GM18520 (cell line): ENCODE results near the gene PLEKHA8.

Source experiments
- ATAC-seq: cut with Tn5 transposase; IDR thresholded peaks from one replicate; pipeline ENCODE4 v1.9.1; 2021; ENCODE audit not compliant: unreplicated experiment

Gene PLEKHA8, protein sequence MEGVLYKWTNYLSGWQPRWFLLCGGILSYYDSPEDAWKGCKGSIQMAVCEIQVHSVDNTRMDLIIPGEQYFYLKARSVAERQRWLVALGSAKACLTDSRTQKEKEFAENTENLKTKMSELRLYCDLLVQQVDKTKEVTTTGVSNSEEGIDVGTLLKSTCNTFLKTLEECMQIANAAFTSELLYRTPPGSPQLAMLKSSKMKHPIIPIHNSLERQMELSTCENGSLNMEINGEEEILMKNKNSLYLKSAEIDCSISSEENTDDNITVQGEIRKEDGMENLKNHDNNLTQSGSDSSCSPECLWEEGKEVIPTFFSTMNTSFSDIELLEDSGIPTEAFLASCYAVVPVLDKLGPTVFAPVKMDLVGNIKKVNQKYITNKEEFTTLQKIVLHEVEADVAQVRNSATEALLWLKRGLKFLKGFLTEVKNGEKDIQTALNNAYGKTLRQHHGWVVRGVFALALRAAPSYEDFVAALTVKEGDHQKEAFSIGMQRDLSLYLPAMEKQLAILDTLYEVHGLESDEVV

DNA sequence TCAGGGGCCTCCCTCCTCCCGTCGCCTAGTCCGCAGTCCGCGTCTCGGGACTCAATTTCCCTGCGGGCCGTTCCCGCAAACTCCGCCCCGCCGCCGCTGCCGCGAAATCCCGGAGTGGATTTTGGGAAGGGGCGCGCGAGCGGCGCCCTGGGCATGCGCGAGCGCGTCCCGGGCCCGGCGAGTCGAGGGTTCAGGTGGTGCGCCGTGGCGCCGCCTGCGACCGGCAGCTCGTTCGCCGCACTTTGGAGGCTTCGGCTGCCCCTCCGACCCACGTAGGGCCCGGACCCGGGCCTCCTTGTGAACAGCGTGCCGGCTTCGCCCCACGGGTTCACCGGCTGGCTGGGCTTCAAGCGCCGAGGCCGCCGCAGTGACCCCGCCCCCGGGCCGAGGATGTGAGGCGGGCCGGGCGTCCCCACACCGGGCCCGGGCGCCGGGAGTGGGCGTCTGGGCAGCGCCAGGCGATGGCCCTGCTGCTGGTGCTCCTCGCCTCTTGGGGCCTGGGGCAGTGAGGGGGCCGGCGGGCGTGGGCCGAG, at the start of gene PLEKHA8:
TSS of gene PLEKHA8 (plus strand) at position 197 of the 533 bp plus-strand sequence. CDS start 351 bp downstream, outside the sequence.
- ATAC-seq, result peak; percentile 33

DNA sequence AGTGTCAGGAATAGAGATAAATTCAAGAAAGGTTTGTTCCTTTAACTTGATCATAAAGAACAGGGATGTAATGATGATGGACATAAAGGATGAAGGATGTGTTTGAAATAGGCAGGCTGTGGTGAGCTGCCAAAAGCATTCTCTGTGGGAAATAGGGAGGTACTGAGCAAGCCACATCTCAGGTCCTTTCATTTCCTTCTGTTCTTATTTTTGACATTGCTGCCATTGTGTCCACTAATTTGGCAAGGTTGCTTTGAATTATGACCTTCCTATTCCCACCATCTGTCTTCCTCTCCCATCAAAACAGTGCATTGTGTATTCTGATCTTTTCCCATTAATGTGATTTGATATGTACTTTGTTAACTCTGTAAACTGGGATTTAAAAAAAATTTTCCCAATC, 48.1 kb upstream of the PLEKHA8 start:
- ATAC-seq, result no peak

DNA sequence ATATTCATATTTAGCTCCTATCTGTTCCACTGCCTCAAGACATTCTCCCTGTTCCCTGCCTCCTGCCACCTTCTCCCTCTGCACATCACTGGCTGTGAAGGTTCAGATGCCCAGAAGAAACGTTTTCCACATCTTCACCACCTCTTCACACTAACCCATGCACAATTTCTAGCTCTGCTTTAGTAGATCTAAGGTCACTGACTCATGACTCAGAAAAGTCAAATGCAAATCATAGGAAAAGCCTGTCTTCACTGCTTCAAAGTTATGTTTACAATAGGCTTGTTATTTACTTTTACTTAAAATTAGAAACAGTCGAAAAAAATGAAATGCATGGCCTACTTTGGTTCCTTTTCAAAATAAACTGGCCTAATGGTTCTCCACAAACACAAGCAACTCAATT, 41.1 kb upstream of the PLEKHA8 start:
- no peak for ATAC-seq

DNA sequence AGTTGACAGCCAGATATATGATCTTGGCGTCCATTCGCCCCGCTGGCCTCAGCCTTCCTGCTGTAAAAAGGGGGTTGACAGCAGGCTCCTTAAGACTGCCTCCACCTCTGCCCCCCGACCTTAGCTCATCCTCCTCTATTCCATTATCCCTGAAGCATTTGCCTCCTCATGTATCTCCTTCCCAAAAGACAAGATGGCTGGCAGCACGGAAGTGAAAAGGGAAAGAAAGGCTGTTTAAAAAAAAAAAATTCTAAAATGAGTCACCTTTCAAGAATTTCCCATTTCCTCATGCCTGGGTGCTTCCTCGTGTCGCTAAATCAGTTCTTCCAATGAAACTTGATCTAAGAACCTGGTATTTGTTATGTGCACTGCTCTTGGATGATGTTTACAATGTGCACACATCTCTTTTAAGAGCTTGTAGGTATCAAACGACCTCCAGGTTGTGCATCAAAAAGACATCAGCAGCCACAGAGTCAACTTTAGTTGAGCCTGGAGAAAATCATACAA, 40.3 kb upstream of the PLEKHA8 start:
- ATAC-seq, result no peak

DNA sequence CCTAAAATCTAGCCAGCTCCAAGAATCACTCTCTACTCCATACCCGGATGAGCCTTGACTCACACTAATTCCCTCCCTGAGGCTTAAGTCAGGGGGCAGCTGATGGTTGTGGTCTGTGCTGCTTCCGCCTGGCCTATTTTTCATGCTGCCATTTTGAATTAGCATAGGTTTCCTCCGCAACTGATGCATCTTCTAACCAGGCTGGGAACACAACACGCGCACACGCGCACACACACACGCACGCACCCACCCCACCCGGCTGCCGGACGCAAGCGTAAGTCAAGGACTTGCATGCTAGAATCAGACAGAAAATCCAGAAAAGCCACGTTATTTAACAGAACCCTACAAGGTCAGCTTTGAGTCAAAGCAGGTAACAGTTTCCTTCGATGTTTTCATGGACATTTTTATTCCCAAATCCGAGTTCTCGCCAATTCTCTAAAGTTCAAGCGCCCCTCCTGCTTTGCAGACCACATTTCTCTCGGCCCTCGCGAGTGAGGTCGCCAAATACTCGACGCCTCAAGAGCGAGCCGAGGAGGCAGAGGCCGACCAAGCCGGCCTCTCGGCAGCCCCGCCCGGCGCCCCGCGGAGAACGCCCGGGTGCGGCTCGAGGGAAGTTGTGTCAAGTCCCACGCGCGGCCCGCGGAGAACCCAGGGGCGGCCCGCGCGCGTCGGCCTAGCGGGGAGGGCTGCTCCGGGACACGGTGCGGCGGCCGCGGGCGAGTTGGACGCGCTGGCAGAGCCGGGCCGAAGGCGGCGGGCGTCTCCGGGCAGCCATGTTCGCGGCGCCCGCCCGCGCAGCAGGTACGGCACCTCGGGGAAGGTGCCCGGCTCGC, 39.6 kb upstream of the PLEKHA8 start:
- ATAC-seq, result no peak

DNA sequence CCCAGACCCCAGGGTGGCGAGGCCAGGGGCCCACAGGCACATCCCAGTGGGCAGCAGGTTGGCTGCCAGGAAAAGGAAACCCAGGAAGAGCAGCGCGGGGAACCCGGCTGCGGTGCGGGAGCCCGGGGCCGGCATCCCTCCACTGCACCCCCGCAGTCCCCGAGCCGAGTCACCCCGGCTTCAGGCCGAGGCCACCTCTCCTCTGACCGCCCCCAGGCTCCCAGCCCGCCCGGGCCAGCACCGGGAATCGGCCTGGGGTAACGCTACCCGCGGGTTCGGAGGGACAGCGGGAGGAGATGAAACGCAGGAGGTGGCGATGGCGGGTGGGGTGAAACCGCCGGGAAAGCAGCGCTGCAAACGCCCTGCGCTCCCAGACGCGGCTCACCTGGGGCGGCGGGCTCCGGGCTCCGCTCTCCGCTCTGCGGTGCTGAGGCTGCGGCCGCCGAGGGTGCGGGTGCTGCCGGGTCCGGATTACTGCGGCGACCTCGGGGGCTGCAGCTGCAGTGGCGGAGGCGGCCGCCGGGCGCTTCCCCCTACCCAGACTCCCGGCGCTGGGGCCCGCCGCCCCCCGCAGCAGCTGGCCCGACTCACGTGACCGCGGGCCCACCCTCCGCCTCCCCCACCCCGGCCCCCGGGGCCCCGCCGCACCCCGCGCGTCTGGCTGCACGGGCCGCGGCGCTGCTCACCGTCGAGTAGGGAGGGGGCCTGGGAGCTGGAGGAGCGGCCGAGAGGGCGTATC, 38.8 kb upstream of the PLEKHA8 start, which contains the start of gene SCRN1:
TSS of gene SCRN1 (minus strand) at position 545 of the 739 bp plus-strand sequence. CDS start 20,734 bp downstream, outside the sequence.
- ATAC-seq, result no peak

DNA sequence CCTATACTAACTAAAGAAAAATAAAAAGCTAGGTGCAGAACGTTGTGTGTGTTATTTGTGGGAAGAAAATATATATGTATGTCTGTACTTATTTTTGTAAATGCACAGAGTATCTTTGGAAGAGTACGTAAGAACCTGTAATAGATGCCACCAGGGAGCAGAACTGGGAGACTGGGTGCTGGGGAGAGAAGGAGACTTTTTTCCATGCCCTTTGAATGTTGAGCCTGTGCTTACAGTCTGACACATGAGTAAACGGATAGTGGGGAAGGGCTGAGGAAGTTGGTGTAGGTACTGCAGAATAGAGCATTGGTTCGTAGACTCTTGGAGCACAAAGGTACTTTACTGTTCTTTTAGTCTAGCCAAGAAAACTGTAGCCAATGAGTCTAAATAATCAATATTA, 37.3 kb upstream of the PLEKHA8 start:
- no peak for ATAC-seq

DNA sequence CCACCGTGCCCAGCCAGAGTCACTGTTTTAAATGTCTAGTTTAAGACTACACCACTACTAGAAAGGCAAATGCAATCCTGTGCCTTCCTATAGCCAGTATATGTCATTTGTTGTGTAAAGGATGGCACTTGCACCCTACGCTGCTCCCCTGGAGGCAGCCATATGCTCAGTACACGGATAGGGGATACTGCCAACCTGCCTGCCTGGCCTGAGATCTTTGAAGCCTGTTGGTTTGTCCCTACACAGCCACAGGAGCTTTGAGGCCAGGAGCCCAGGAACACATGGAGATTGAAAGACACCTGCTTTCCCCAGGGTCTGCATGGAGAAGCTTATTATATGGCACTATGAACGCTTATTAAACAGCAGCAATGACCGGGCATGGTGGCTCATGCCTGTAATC, 36.3 kb upstream of the PLEKHA8 start:
- no peak for ATAC-seq

DNA sequence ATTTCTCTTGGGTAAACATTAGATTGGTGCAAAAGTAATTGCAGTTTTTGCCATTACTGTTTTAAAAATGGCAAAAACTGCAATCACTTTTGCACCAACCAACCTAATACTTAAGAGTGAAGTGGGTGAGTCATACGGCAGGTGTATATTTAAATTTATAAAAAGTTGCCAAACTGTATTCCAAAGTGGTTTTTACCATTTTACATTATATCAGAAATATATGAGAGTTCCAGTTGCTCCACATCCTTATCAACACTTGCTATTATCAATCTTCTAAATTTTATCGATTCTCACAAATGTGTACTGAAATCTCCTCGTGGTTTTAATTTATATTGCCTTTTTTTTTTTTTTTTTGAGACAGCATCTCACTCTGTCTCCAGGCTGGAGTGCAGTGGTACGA, 35.1 kb upstream of the PLEKHA8 start:
- no peak for ATAC-seq

DNA sequence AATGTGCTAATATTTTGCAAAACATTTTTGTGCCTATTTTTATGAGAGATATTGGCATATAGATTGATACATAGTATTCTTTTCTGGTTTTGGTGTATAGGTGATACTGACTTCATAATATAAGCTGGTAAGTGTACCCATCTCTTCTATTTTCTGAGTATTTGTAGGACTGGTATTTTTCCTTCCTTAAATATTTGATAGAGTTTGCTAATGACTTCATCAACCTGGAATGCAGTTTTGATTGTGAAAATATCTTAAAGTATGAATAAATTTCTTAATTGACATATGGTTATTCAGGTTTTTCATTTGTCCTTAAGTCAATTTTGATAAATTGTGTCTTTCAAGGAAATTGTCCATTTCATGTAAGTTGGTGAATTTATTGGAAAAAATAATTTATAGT, 32.6 kb upstream of the PLEKHA8 start:
- no peak for ATAC-seq

DNA sequence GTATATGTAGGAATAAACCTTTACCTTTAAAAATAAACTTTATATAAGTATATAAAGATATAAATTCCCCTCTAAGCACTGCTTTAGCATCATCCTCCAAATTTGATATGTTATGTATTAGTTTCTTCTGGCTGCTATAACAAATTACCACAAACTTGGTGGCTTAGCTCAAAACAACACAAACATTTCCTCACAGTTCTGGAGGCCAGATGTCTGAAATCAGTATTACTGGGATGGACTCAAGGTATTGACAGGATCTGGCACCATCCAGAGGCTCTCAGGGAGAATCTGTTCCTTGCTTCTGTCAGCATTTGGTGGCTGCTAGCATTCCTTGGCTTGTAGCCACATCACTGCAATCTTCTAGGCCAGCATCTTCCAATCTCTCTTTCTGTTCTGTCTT, 31.9 kb upstream of the PLEKHA8 start:
- ATAC-seq, result no peak

DNA sequence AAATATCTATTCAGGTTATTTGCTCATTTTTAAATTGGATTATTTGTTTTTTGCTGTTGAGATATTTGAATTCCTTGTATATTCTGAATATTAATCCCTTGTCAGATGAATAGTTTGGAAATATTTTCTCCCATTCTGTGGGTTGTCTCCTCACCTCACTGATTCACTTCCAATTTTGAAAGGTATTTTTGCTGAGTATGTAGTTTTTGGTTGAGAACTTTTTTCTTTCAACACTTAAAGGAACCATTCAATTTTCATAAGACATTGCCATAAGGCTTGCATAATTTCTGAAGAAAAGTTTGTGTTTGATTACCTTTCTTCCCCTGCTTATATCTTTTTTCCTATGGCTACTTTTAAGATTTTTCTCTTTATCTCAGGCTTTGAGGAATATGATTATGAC, 29.7 kb upstream of the PLEKHA8 start:
- ATAC-seq, result no peak

DNA sequence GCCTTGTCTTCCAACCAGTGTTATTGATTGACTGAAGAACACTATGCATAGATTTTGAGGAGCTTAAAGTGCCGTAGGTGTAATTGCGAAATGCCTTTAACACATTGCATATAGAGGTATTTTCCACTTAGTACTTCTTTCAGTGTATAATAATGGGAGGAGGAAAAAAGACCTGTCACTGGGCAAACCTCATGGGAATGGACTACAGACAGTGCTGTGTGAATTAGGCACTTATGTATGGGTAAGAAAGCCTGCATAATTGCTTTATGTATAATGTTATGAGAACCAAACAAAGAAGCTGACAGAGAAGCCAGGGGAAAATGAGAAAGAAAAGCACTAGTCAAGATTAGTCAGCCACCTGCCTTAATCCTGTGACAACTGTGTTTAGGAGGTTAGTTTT, 26.2 kb upstream of the PLEKHA8 start:
- no peak for ATAC-seq

DNA sequence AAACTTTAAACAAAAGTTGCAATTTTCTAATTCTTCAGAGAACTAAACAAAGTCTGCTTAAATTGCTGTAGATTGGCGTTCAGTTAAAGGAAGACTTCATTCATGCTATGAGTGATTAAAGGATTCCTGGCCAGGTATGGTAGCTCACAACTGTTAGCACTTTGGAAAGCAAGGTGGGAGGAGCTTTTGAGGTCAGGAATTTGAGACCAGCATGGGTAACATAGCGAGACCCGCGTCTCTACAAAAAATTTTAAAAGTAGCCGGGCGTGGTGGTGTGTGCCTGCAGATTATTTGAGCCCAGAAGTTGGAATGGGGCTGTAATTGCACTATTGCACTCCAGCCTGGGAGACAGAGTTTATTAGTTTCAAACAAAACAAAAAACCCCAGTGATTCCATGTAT, 25.1 kb upstream of the PLEKHA8 start:
- no peak for ATAC-seq

DNA sequence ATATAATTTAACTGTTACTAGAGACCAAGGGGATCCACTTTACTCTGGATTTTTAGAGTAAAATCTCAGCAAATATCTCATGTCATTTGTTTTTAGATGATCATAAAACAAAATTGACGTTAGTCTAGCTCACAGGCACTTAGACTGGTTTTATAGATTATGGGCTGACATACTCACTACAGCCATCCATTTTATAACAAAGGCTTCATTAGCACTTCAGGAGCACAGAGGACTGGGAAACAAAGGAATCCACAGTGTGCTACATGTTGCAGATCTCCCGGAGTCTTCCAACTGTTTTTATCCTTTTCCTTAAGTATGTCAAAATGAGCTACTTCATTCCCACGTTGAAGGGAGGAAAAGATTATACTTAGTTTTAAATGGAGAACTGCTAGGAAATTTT, 22.7 kb upstream of the PLEKHA8 start:
- no peak for ATAC-seq

DNA sequence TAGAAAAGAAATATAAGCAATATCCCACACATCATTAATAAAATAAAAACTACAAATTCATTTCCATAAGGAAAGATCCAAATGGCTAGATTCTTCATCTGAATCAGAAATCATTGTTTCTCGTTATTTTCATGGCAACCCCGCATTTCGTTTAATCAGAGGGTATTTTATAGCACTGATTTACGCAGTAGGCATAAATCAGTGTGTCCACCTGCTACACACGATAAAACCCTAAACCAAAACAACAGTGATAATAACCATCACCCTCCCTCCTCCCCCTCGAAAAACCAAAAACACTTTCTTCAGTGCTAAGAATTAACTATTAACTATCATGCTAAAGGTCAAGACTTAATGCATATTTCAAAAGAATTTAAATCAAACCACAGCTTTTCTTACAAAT, 18.2 kb upstream of the PLEKHA8 start:
- ATAC-seq, result no peak

DNA sequence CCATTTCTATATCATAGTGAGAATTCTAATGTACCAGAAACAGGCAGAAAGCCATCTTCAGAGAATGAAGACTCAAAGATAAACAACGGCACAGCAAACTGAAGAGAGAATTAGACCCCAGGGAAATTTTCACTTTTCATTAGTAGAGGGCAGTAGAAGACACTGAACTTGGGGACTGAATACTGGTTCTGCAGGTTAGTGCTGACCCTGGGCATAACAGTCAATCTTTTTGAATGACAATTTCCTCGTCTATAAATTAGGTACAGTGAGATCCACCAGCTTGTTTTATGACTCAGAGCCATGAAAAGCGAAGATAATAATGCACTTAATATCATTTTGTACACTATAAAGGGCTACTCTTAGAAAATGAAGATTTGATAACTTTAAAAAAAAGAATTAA, 15.5 kb upstream of the PLEKHA8 start:
- ATAC-seq, result no peak

DNA sequence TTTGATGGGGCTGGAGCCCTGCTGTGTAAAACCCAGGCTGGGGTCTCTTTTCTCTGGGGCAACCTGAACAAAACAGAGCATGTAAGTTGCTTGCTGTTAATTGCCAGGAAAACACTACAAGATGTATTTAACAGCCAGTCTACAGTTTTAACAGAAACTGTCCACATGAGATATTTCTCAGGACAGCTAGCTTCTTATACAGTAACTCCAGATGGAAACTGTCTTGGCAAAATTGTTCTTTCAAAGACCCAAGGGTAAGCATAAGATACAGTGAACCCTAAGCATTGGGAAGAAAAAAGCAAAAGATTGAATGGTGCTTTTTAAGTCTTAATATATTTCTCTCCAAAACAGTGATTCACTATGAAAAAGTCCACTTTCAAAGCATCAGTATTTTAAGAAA, 9.8 kb upstream of the PLEKHA8 start:
- ATAC-seq, result no peak

DNA sequence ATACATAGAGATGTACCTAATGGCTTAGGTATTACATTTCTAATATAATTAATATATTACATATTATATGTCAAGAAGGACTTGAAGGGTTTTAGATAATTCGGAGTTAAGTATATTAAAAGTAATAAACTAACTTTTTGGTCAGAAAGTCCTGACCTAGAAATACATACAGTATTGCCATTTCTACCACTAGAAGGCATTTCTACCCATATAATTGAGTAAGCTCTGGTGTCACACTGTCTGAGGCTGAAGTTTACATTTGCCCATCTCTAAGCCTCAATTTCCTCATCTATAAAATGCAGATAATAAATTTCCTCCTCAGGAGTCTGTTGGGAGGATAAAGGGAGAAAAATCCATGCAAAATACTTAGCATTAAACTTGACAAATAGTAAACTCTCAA, 8.8 kb upstream of the PLEKHA8 start:
- no peak for ATAC-seq

DNA sequence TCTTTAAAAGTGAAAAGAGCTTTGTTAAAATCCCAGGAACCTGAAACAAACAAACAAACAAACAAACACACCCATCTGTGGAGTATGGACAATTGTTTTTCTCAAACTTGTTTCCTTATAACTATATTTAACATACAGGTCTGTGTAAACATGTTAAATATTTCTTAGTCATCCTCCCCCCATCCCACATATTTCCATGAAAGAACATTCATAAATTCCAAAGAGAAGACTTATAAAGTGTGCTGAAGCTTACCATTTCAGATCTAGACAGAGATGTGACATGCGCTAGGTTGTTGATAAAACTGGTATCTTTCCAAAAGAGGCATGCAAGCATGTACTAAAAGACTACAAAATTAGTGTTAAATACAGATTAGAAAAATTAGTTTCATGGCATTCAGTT, 8.3 kb upstream of the PLEKHA8 start:
- no peak for ATAC-seq

DNA sequence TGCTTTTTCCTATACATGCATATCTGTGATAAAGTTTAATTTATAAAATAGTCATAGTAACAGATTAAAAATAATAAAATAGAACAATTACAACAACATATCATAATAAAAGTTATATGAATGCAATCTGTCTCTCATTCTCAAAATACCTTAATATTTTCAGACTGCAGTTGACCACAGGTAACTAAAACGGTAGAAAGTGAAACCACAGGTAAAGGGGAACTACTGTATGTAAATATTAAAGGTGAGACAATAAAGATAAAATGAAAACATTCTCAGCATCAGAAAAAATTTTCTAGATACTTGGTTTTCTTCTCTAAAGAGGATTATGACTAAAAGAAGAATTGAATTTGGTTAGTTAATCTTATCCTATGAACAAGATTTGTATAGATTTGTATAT, 7.7 kb upstream of the PLEKHA8 start:
- no peak for ATAC-seq
